Lower leg skin (tissue), 3 donors: ENCODE results near the gene MARVELD1.

Source experiments
- CTCF ChIP-seq, 3 donors: fragments of 450-650 bp; IDR thresholded peaks; one replicate each; pipeline ENCODE4 v1.5.1; 2016; ENCODE audit warnings: antibody characterized with exemption in 3 of 3, mild to moderate bottlenecking in 3 of 3, moderate library complexity in 2 of 3
- POLR2A ChIP-seq, 2 donors: fragments of 450-650 bp; IDR thresholded peaks; one replicate each; pipeline ENCODE4 v1.6.1; 2016 to 2017; ENCODE audit warnings: antibody characterized with exemption in 2 of 2, mild to moderate bottlenecking in 1 of 2, moderate library complexity in 1 of 2

GRCh38 chr10:97723001-97723400 lies 9.5 kb downstream of the MARVELD1 start:
- TF ChIP-seq CTCF (IDR thresholded peaks at IDR 0.05): no peak
- no peak for TF ChIP-seq POLR2A (IDR thresholded peaks at IDR 0.05)
